Measurements from ENCODE around the gene UBE2I.
A peak's percentile ranks its signal among the peaks of the same experiment; 100 is the strongest.

UBE2I gene

GRCh38 chr16:1279945-1280589 lies 29.4 kb upstream of the UBE2I start:
- H3K4me1 ChIP-seq (ENCODE audit: insufficient read depth, poor library complexity, severe bottlenecking) = no peaks in the 10 kb centered on the region
- H3K27me3 ChIP-seq (ENCODE audit: insufficient read depth, poor library complexity, severe bottlenecking) = peaks cover 6% of the 10 kb centered on the region
- no peaks in the 10 kb centered on the region for H3K9me3 ChIP-seq (ENCODE audit: severe bottlenecking)
- no peak for TF ChIP-seq CTCF (IDR thresholded peaks at IDR 0.05; ENCODE audit: poor library complexity, severe bottlenecking)
- peak; percentile 58 for DNase-seq (ENCODE audit: low spot score)
- no peak overlapping the region for H3K4me3 ChIP-seq (ENCODE audit: severe bottlenecking)
- H3K27ac ChIP-seq (ENCODE audit: poor library complexity, severe bottlenecking) = no peak overlapping the region
- no peak for ATAC-seq (ENCODE audit: low read depth)
- no peaks in the 10 kb centered on the region for H3K36me3 ChIP-seq (ENCODE audit: low read depth)

GRCh38 chr16:1280783-1281182 lies 28.7 kb upstream of the UBE2I start:
- TF ChIP-seq CTCF (IDR thresholded peaks at IDR 0.05; ENCODE audit: poor library complexity, severe bottlenecking) = no peak
- ATAC-seq (ENCODE audit: low read depth) (no peak), DNase-seq (ENCODE audit: low spot score) (no peak)
- Histone ChIP-seq H3K27ac (ENCODE audit: poor library complexity, severe bottlenecking) (no peak overlapping the region), H3K36me3 (ENCODE audit: low read depth) (no peaks in the 10 kb centered on the region), H3K27me3 (ENCODE audit: insufficient read depth, poor library complexity, severe bottlenecking) (peaks cover 10% of the 10 kb centered on the region), H3K4me3 (ENCODE audit: severe bottlenecking) (no peak overlapping the region), H3K4me1 (ENCODE audit: insufficient read depth, poor library complexity, severe bottlenecking) (no peaks in the 10 kb centered on the region), H3K9me3 (ENCODE audit: severe bottlenecking) (no peaks in the 10 kb centered on the region)

GRCh38 chr16:1281517-1281916 lies 27.9 kb upstream of the UBE2I start:
- H3K4me1 ChIP-seq (ENCODE audit: insufficient read depth, poor library complexity, severe bottlenecking) = no peaks in the 10 kb centered on the region

GRCh38 chr16:1282324-1282973 lies 27.0 kb upstream of the UBE2I start:
- Histone ChIP-seq H3K36me3 (ENCODE audit: low read depth) (no peaks in the 10 kb centered on the region), H3K4me3 (ENCODE audit: severe bottlenecking) (no peak overlapping the region), H3K4me1 (ENCODE audit: insufficient read depth, poor library complexity, severe bottlenecking) (no peaks in the 10 kb centered on the region), H3K27ac (ENCODE audit: poor library complexity, severe bottlenecking) (no peak overlapping the region), H3K9me3 (ENCODE audit: severe bottlenecking) (no peaks in the 10 kb centered on the region), H3K27me3 (ENCODE audit: insufficient read depth, poor library complexity, severe bottlenecking) (peaks cover 25% of the 10 kb centered on the region)
- peak; percentile 49 for DNase-seq (ENCODE audit: low spot score)
- no peak for TF ChIP-seq CTCF (IDR thresholded peaks at IDR 0.05; ENCODE audit: poor library complexity, severe bottlenecking)
- no peak for ATAC-seq (ENCODE audit: low read depth)

More at GRCh38 chr16:1281517-1281916, 27.9 kb upstream of the UBE2I start:
- Histone ChIP-seq H3K27me3 (ENCODE audit: insufficient read depth, poor library complexity, severe bottlenecking) (peaks cover 16% of the 10 kb centered on the region), H3K36me3 (ENCODE audit: low read depth) (no peaks in the 10 kb centered on the region), H3K4me3 (ENCODE audit: severe bottlenecking) (no peak overlapping the region), H3K27ac (ENCODE audit: poor library complexity, severe bottlenecking) (no peak overlapping the region), H3K9me3 (ENCODE audit: severe bottlenecking) (no peaks in the 10 kb centered on the region)
- no peak for TF ChIP-seq CTCF (IDR thresholded peaks at IDR 0.05; ENCODE audit: poor library complexity, severe bottlenecking)
- no peak for ATAC-seq (ENCODE audit: low read depth)
- DNase-seq (ENCODE audit: low spot score) = peak; percentile 50

GRCh38 chr16:1283296-1283695 lies 26.1 kb upstream of the UBE2I start:
- no peak for TF ChIP-seq CTCF (IDR thresholded peaks at IDR 0.05; ENCODE audit: poor library complexity, severe bottlenecking)
- peak; percentile 55 for DNase-seq (ENCODE audit: low spot score)
- H3K4me3 ChIP-seq (ENCODE audit: severe bottlenecking) = no peak overlapping the region
- ATAC-seq (ENCODE audit: low read depth) = no peak
- H3K4me1 ChIP-seq (ENCODE audit: insufficient read depth, poor library complexity, severe bottlenecking) = no peaks in the 10 kb centered on the region
- no peak overlapping the region for H3K27ac ChIP-seq (ENCODE audit: poor library complexity, severe bottlenecking)
- H3K36me3 ChIP-seq (ENCODE audit: low read depth) = no peaks in the 10 kb centered on the region
- H3K27me3 ChIP-seq (ENCODE audit: insufficient read depth, poor library complexity, severe bottlenecking) = peaks cover 31% of the 10 kb centered on the region
- H3K9me3 ChIP-seq (ENCODE audit: severe bottlenecking) = no peaks in the 10 kb centered on the region
